MM.1S (cell line): Measurements from ENCODE around the gene HS6ST1.

Experiments
- CTCF ChIP-seq: fragments of 300-600 bp; sonication (generic); IDR thresholded peaks from 2 replicates; pipeline ENCODE4 v1.5.1; 2016; ENCODE audit warnings: antibody characterized with exemption, low read length, mixed read lengths
- EZH2 ChIP-seq: fragments of 300-600 bp; sonication (generic); optimal IDR thresholded peaks from 2 replicates; pipeline ENCODE3; 2017; ENCODE audit warnings: low read depth, mild to moderate bottlenecking, antibody characterized with exemption, low read length, mixed read lengths
- EZH2phosphoT487 ChIP-seq: fragments of 300-600 bp; sonication (generic); IDR thresholded peaks from 2 replicates; pipeline ENCODE4 v1.6.1; 2018; ENCODE audit warnings: antibody characterized with exemption, low read length

GRCh38 chr2:128288781-128289180 is 29.9 kb downstream of the HS6ST1 start:
- no peak for TF ChIP-seq EZH2
- TF ChIP-seq CTCF: no peak
- TF ChIP-seq EZH2phosphoT487: no peak
